T-helper 1 cell treated with Interleukin-12 subunit alpha and Interleukin-12 subunit beta and Interleukin-4 antibody, amounts not matched to agents 30 μg/mL and 1 μg/mL, for 36 hours (primary cell): ENCODE measurements around the gene MYO5B.

Experiments
- H3K27ac Mint-ChIP-seq: one replicate; pipeline ENCODE4 v1.8.0; 2021; ENCODE audit warnings: mild to moderate bottlenecking, mixed read lengths
- H3K27me3 Mint-ChIP-seq: one replicate; pipeline ENCODE4 v1.8.0; 2021; ENCODE audit warnings: low read depth, mixed read lengths
- H3K36me3 Mint-ChIP-seq: one replicate; pipeline ENCODE4 v1.8.0; 2021; ENCODE audit warnings: low read depth, mixed read lengths
- H3K4me1 Mint-ChIP-seq: one replicate; pipeline ENCODE4 v1.8.0; 2021; ENCODE audit warnings: low read depth, mixed read lengths
- H3K4me3 Mint-ChIP-seq: one replicate; pipeline ENCODE4 v1.8.0; 2021; ENCODE audit warnings: mild to moderate bottlenecking, moderate library complexity, mixed read lengths
- H3K9me3 Mint-ChIP-seq: one replicate; pipeline ENCODE4 v1.8.0; 2021; ENCODE audit warnings: mixed read lengths

The MYO5B gene

GRCh38 chr18:49997558-49997957, 197.4 kb downstream of the MYO5B start:
- Mint-ChIP-seq H3K27me3 (peaks cover 4% of the 10 kb centered on the region), H3K36me3 (no peaks in the 10 kb centered on the region), H3K27ac (no peak overlapping the region), H3K9me3 (no peaks in the 10 kb centered on the region), H3K4me1 (no peaks in the 10 kb centered on the region), H3K4me3 (no peak overlapping the region)

GRCh38 chr18:49994410-49994809, 200.5 kb downstream of the MYO5B start:
- no peaks in the 10 kb centered on the region for H3K36me3 Mint-ChIP-seq
- H3K9me3 Mint-ChIP-seq = no peaks in the 10 kb centered on the region
- peaks cover 4% of the 10 kb centered on the region for H3K27me3 Mint-ChIP-seq
- H3K27ac Mint-ChIP-seq = no peak overlapping the region
- H3K4me1 Mint-ChIP-seq = no peaks in the 10 kb centered on the region
- no peak overlapping the region for H3K4me3 Mint-ChIP-seq

- no peaks in the 10 kb centered on the region for H3K36me3 Mint-ChIP-seq
- H3K9me3 Mint-ChIP-seq = no peaks in the 10 kb centered on the region
- H3K27ac Mint-ChIP-seq = no peak overlapping the region
- H3K27me3 Mint-ChIP-seq = peaks cover 4% of the 10 kb centered on the region
- H3K4me3 Mint-ChIP-seq = no peak overlapping the region
- H3K4me1 Mint-ChIP-seq = no peaks in the 10 kb centered on the region
Measured at GRCh38 chr18:49993299-49993698, 201.6 kb downstream of the MYO5B start.

GRCh38 chr18:49988733-49989132, 206.2 kb downstream of the MYO5B start:
- H3K4me1 Mint-ChIP-seq = no peaks in the 10 kb centered on the region
- no peak overlapping the region for H3K4me3 Mint-ChIP-seq
- H3K9me3 Mint-ChIP-seq = no peaks in the 10 kb centered on the region
- H3K36me3 Mint-ChIP-seq = no peaks in the 10 kb centered on the region
- no peak overlapping the region for H3K27ac Mint-ChIP-seq
- H3K27me3 Mint-ChIP-seq = peaks cover 8% of the 10 kb centered on the region

GRCh38 chr18:49988101-49988500, 206.8 kb downstream of the MYO5B start:
- H3K4me1 Mint-ChIP-seq = no peaks in the 10 kb centered on the region
- H3K9me3 Mint-ChIP-seq = no peaks in the 10 kb centered on the region
- H3K27ac Mint-ChIP-seq = no peak overlapping the region
- H3K4me3 Mint-ChIP-seq = no peak overlapping the region
- H3K27me3 Mint-ChIP-seq = peaks cover 8% of the 10 kb centered on the region
- H3K36me3 Mint-ChIP-seq = no peaks in the 10 kb centered on the region

GRCh38 chr18:49985236-49985635, 209.7 kb downstream of the MYO5B start:
- no peaks in the 10 kb centered on the region for H3K4me1 Mint-ChIP-seq
- H3K27ac Mint-ChIP-seq = no peak overlapping the region
- no peaks in the 10 kb centered on the region for H3K36me3 Mint-ChIP-seq
- H3K4me3 Mint-ChIP-seq = no peak overlapping the region
- no peaks in the 10 kb centered on the region for H3K9me3 Mint-ChIP-seq
- H3K27me3 Mint-ChIP-seq = peaks cover 14% of the 10 kb centered on the region

GRCh38 chr18:49980896-49981295, 214.1 kb downstream of the MYO5B start:
- H3K27ac Mint-ChIP-seq = no peak overlapping the region
- no peaks in the 10 kb centered on the region for H3K36me3 Mint-ChIP-seq
- H3K9me3 Mint-ChIP-seq = no peaks in the 10 kb centered on the region
- H3K27me3 Mint-ChIP-seq = peaks cover 14% of the 10 kb centered on the region
- H3K4me3 Mint-ChIP-seq = no peak overlapping the region
- no peaks in the 10 kb centered on the region for H3K4me1 Mint-ChIP-seq

- Mint-ChIP-seq H3K9me3 (no peaks in the 10 kb centered on the region), H3K27me3 (peaks cover 12% of the 10 kb centered on the region), H3K4me1 (no peaks in the 10 kb centered on the region)
Measured at GRCh38 chr18:49976795-49977560, 218.0 kb downstream of the MYO5B start.

GRCh38 chr18:49976001-49976400, 218.9 kb downstream of the MYO5B start:
- no peak overlapping the region for H3K27ac Mint-ChIP-seq
- H3K4me1 Mint-ChIP-seq = no peaks in the 10 kb centered on the region
- H3K4me3 Mint-ChIP-seq = no peak overlapping the region
- H3K27me3 Mint-ChIP-seq = peaks cover 4% of the 10 kb centered on the region
- H3K36me3 Mint-ChIP-seq = no peaks in the 10 kb centered on the region
- H3K9me3 Mint-ChIP-seq = no peaks in the 10 kb centered on the region

More at GRCh38 chr18:49976795-49977560, 218.0 kb downstream of the MYO5B start:
- H3K4me3 Mint-ChIP-seq = no peak overlapping the region
- H3K36me3 Mint-ChIP-seq = no peaks in the 10 kb centered on the region
- no peak overlapping the region for H3K27ac Mint-ChIP-seq

GRCh38 chr18:49974079-49974478, 220.9 kb downstream of the MYO5B start:
- no peaks in the 10 kb centered on the region for H3K9me3 Mint-ChIP-seq
- H3K27ac Mint-ChIP-seq = no peak overlapping the region
- no peaks in the 10 kb centered on the region for H3K36me3 Mint-ChIP-seq
- no peak overlapping the region for H3K4me3 Mint-ChIP-seq
- no peaks in the 10 kb centered on the region for H3K27me3 Mint-ChIP-seq
- no peaks in the 10 kb centered on the region for H3K4me1 Mint-ChIP-seq

- H3K27me3 Mint-ChIP-seq = no peaks in the 10 kb centered on the region
- no peaks in the 10 kb centered on the region for H3K9me3 Mint-ChIP-seq
- H3K4me1 Mint-ChIP-seq = no peaks in the 10 kb centered on the region
- no peaks in the 10 kb centered on the region for H3K36me3 Mint-ChIP-seq
- no peak overlapping the region for H3K27ac Mint-ChIP-seq
- no peak overlapping the region for H3K4me3 Mint-ChIP-seq
Measured at GRCh38 chr18:49973592-49973991, 221.4 kb downstream of the MYO5B start.

GRCh38 chr18:49972535-49972934, 222.4 kb downstream of the MYO5B start:
- Mint-ChIP-seq H3K9me3 (no peaks in the 10 kb centered on the region), H3K27ac (no peak overlapping the region), H3K27me3 (no peaks in the 10 kb centered on the region), H3K4me3 (no peak overlapping the region), H3K36me3 (no peaks in the 10 kb centered on the region), H3K4me1 (no peaks in the 10 kb centered on the region)

- Mint-ChIP-seq H3K27me3 (no peaks in the 10 kb centered on the region), H3K9me3 (no peaks in the 10 kb centered on the region), H3K27ac (no peak overlapping the region), H3K4me1 (no peaks in the 10 kb centered on the region), H3K4me3 (no peak overlapping the region), H3K36me3 (no peaks in the 10 kb centered on the region)
Measured at GRCh38 chr18:49971462-49971861, 223.5 kb downstream of the MYO5B start.

GRCh38 chr18:49970319-49970718, 224.6 kb downstream of the MYO5B start:
- Mint-ChIP-seq H3K4me3 (no peak overlapping the region), H3K27ac (no peak overlapping the region), H3K9me3 (no peaks in the 10 kb centered on the region), H3K4me1 (no peaks in the 10 kb centered on the region), H3K27me3 (no peaks in the 10 kb centered on the region), H3K36me3 (no peaks in the 10 kb centered on the region)

- peaks cover 7% of the 10 kb centered on the region for H3K27me3 Mint-ChIP-seq
Measured at GRCh38 chr18:49968644-49969309, 226.2 kb downstream of the MYO5B start.

More at GRCh38 chr18:49968644-49969309, 226.2 kb downstream of the MYO5B start:
- no peaks in the 10 kb centered on the region for H3K36me3 Mint-ChIP-seq
- H3K27ac Mint-ChIP-seq = no peak overlapping the region
- H3K4me3 Mint-ChIP-seq = no peak overlapping the region
- no peaks in the 10 kb centered on the region for H3K4me1 Mint-ChIP-seq
- H3K9me3 Mint-ChIP-seq = no peaks in the 10 kb centered on the region
